GM23248 (cell line): ENCODE data around the gene FOXP2.

Experiments
- EZH2 ChIP-seq: fragments of 200-600 bp; sonication (generic); IDR thresholded peaks from 2 replicates; pipeline ENCODE4 v1.6.1; 2018; ENCODE audit warnings: antibody characterized with exemption, mild to moderate bottlenecking; ENCODE audit not compliant: insufficient read depth, poor library complexity, severe bottlenecking
- EZH2phosphoT487 ChIP-seq: fragments of 200-600 bp; sonication (generic); IDR thresholded peaks from 2 replicates; pipeline ENCODE4 v1.6.1; 2018; ENCODE audit warnings: antibody characterized with exemption, moderate library complexity, mild to moderate bottlenecking, low read depth; ENCODE audit not compliant: insufficient read depth

- TF ChIP-seq EZH2 (no peak), EZH2phosphoT487 (no peak)
These were observed 116.7 kb downstream of the FOXP2 start for GRCh38 chr7:114531326-114531725.
